CD14-positive monocyte (primary cell): ENCODE data around the gene CCNL2. TPM values are rescaled to one million over a fixed set of nuclear protein-coding genes. Genes with fewer than 3 reads are reported as not detected.
A peak's percentile ranks its signal among the peaks of the same experiment; 100 is the strongest.

Experiments
- DNase-seq, 3 donors: peaks; one replicate each; pipeline ENCODE4 v3.0.0-alpha.2; 2011 to 2022
- H2AFZ ChIP-seq: 2 replicates; pipeline ENCODE4 v1.6.0; 2012; ENCODE audit warnings: mild to moderate bottlenecking, low read depth, low read length, inconsistent platforms; ENCODE audit not compliant: insufficient read depth, poor library complexity, severe bottlenecking
- H3K27ac ChIP-seq, 2 donors: 1 replicate in 1 of 2; 2 replicates in 1 of 2; pipeline ENCODE4 v1.5.1; 2012 to 2013; ENCODE audit warnings: low read length in 2 of 2, control low read depth in 1 of 2, inconsistent platforms in 1 of 2, low read depth in 1 of 2, mild to moderate bottlenecking in 1 of 2
- H3K27me3 ChIP-seq, 2 donors: one replicate each; pipeline versions ENCODE4 v1.6.0 to v1.6.1; 2011 to 2013; ENCODE audit warnings: low read length in 2 of 2; ENCODE audit not compliant: control insufficient read depth in 2 of 2, insufficient read depth in 2 of 2
- H3K36me3 ChIP-seq, 2 donors: replicated peaks in 1 of 2; 1 replicate in 1 of 2; 2 replicates in 1 of 2; pipeline versions ENCODE4 v1.5.1 to v1.6.1; 2012 to 2013; ENCODE audit warnings: low read length in 2 of 2, control low read depth in 1 of 2, inconsistent platforms in 1 of 2, mild to moderate bottlenecking in 1 of 2; ENCODE audit not compliant: insufficient read depth in 2 of 2, control insufficient read depth in 1 of 2
- H3K4me1 ChIP-seq, 2 donors: 1 replicate in 1 of 2; 2 replicates in 1 of 2; pipeline versions ENCODE4 v1.5.1 to v1.6.1; 2012 to 2013; ENCODE audit warnings: low read length in 2 of 2, control low read depth in 1 of 2, inconsistent platforms in 1 of 2, mild to moderate bottlenecking in 1 of 2, moderate library complexity in 1 of 2; ENCODE audit not compliant: insufficient read depth in 2 of 2, control insufficient read depth in 1 of 2
- H3K4me2 ChIP-seq: replicated peaks from 2 replicates; pipeline ENCODE3; 2012; ENCODE audit warnings: low read length, moderate library complexity, mild to moderate bottlenecking; ENCODE audit not compliant: poor library complexity, severe bottlenecking; ENCODE audit errors: extremely low read depth
- H3K4me3 ChIP-seq, 3 experiments: fragments of 200-600 bp in 1 of 3; sonication (generic) in 1 of 3; replicated peaks in 1 of 3; 1 replicate in 2 of 3; 2 replicates in 1 of 3; pipeline ENCODE4 v1.5.1; 2011 to 2013; ENCODE audit warnings: low read length in 3 of 3, mild to moderate bottlenecking in 3 of 3, control low read depth in 2 of 3, low read depth in 2 of 3, inconsistent platforms in 1 of 3, moderate library complexity in 1 of 3
- H3K79me2 ChIP-seq: 2 replicates; pipeline ENCODE4 v1.6.0; 2012; ENCODE audit warnings: mild to moderate bottlenecking, control low read depth, inconsistent platforms, low read length, moderate library complexity; ENCODE audit not compliant: insufficient read depth
- H3K9ac ChIP-seq: 2 replicates; pipeline ENCODE4 v1.6.0; 2017; ENCODE audit warnings: low read length, mild to moderate bottlenecking; ENCODE audit not compliant: insufficient read depth, poor library complexity, severe bottlenecking
- H3K9me3 ChIP-seq, 2 donors: replicated peaks in 1 of 2; 1 replicate in 1 of 2; 2 replicates in 1 of 2; pipeline versions ENCODE4 v1.5.1 to v1.6.1; 2012 to 2013; ENCODE audit warnings: low read length in 2 of 2, control low read depth in 1 of 2; ENCODE audit not compliant: control insufficient read depth in 1 of 2, insufficient read depth in 1 of 2
- H4K20me1 ChIP-seq: 2 replicates; pipeline ENCODE4 v1.6.0; 2012; ENCODE audit warnings: mild to moderate bottlenecking, low read length, control low read depth, moderate library complexity; ENCODE audit not compliant: insufficient read depth
- H3K27ac Mint-ChIP-seq, 7 donors: one replicate each; pipeline ENCODE4 v1.8.0; 2020; ENCODE audit warnings: mild to moderate bottlenecking in 7 of 7, mixed read lengths in 7 of 7, moderate library complexity in 6 of 7, inconsistent platforms in 2 of 7
- H3K27me3 Mint-ChIP-seq, 3 donors: one replicate each; pipeline ENCODE4 v1.8.0; 2021 to 2022; ENCODE audit warnings: low read depth in 3 of 3, mild to moderate bottlenecking in 3 of 3, mixed read lengths in 3 of 3, moderate library complexity in 3 of 3, inconsistent platforms in 1 of 3
- H3K36me3 Mint-ChIP-seq, 2 donors: one replicate each; pipeline ENCODE4 v1.8.0; 2020; ENCODE audit warnings: mixed read lengths in 2 of 2, inconsistent platforms in 1 of 2, mild to moderate bottlenecking in 1 of 2
- H3K4me1 Mint-ChIP-seq: one replicate; pipeline ENCODE4 v1.8.0; 2020; ENCODE audit warnings: mild to moderate bottlenecking, mixed read lengths
- H3K4me3 Mint-ChIP-seq, 2 donors: one replicate each; pipeline ENCODE4 v1.8.0; 2020; ENCODE audit warnings: mild to moderate bottlenecking in 2 of 2, mixed read lengths in 2 of 2, moderate library complexity in 1 of 2
- H3K9me3 Mint-ChIP-seq, 7 donors: one replicate each; pipeline ENCODE4 v1.8.0; 2020 to 2022; ENCODE audit warnings: mixed read lengths in 7 of 7, mild to moderate bottlenecking in 6 of 7, moderate library complexity in 6 of 7, inconsistent platforms in 2 of 7
- CTCF ChIP-seq: fragments of 200-600 bp; IDR thresholded peaks from one replicate; pipeline ENCODE4 v1.8.0; 2022; ENCODE audit warnings: antibody characterized with exemption, mild to moderate bottlenecking
- WGBS: methylation state at CpG from one replicate; pipeline ENCODE4 v1.1.5; 2013; ENCODE audit warnings: missing lambda C conversion rate; ENCODE audit not compliant: insufficient coverage; 5-methylcytosine and 5-hydroxymethylcytosine counted together
- intact Hi-C, 2 donors: fragments of 100-400 bp; cut with micrococcal nuclease; formaldehyde crosslinking; loops; one replicate each; pipeline versions ENCODE4 v1.15.0 to v1.15.1; 2023
- polyA plus RNA-seq, 3 donors: library from polyadenylated mRNA; depleted of rRNA in 1 of 3; unstranded in 2 of 3; stranded (reverse) in 1 of 3; fragments of 300-500 nt in 2 of 3; fragments of >200 nt in 1 of 3; fragmentation: Illumina TruSeq in 2 of 3; gene quantifications; 1 replicate in 2 of 3; 2 replicates in 1 of 3; pipeline ENCODE4 v1.2.3, GENCODE V29; 2012 to 2021

The CCNL2 gene
- polyA plus RNA-seq, 3 donors: 8.6 to 178 (median 10.4) TPM

GRCh38 chr1:1359308-1359663, 39.8 kb downstream of the CCNL2 start:
- H3K9ac ChIP-seq: no peak overlapping the region
- H3K79me2 ChIP-seq: no peaks in the 10 kb centered on the region
- peak overlapping the region in 1 of 7 donors; percentile 55 for H3K27ac Mint-ChIP-seq
- WGBS: 78% methylated on average over 5 of the region's 6 CpGs
- no peaks in the 10 kb centered on the region for H3K4me1 ChIP-seq
- H3K9me3 ChIP-seq: no peaks in the 10 kb centered on the region
- H3K4me1 Mint-ChIP-seq: peaks cover 5% of the 10 kb centered on the region
- H4K20me1 ChIP-seq: no peaks in the 10 kb centered on the region
- intact Hi-C loops: no loop called here
- TF ChIP-seq CTCF: no peak
- H2AFZ ChIP-seq: no peak overlapping the region
- H3K36me3 ChIP-seq: no peaks in the 10 kb centered on the region
- no peak overlapping the region for H3K4me3 ChIP-seq
- peak overlapping the region in 1 of 2 donors; percentile 27 for H3K4me3 Mint-ChIP-seq
- peaks cover 0 to under 1% of the 10 kb centered on the region in 2 donors for H3K36me3 Mint-ChIP-seq
- peaks cover 1 to 62% of the 10 kb centered on the region in 2 donors for H3K27me3 ChIP-seq
- no peak for DNase-seq
- peaks cover 0 to 6% (median 3%) of the 10 kb centered on the region in 7 donors for H3K9me3 Mint-ChIP-seq
- H3K27me3 Mint-ChIP-seq: peaks cover 55 to 95% (median 68%) of the 10 kb centered on the region in 3 donors
- H3K4me2 ChIP-seq: no peak overlapping the region
- H3K27ac ChIP-seq: no peak overlapping the region

GRCh38 chr1:1358433-1359271, 40.5 kb downstream of the CCNL2 start, which contains the start of gene MXRA8:
Gene MXRA8, minus strand, starts transcription at chr1:1358555. Its CDS starts 51 bp downstream, at chr1:1358504.
- H3K9me3 Mint-ChIP-seq: peaks cover 0 to 9% (median 3%) of the 10 kb centered on the region in 7 donors
- no peaks in the 10 kb centered on the region for H3K9me3 ChIP-seq
- 37% methylated on average over 17 of the region's 29 CpGs for WGBS
- H3K4me3 ChIP-seq: no peak within 1 kb of the TSS
- peaks cover 8 to 68% of the 10 kb centered on the region in 2 donors for H3K27me3 ChIP-seq
- no peak for TF ChIP-seq CTCF
- intact Hi-C loops: no loop called here
- DNase-seq: no peak
- no peaks in the 10 kb centered on the region for H3K79me2 ChIP-seq
- H3K9ac ChIP-seq: no peak within 1 kb of the TSS
- H3K27ac Mint-ChIP-seq: peak within 1 kb of the TSS in 1 of 7 donors; percentile 55
- peaks cover 0 to 2% of the 10 kb centered on the region in 2 donors for H3K36me3 Mint-ChIP-seq
- H3K4me1 ChIP-seq: no peaks in the 10 kb centered on the region
- no peaks in the 10 kb centered on the region for H3K36me3 ChIP-seq
- peaks cover 6% of the 10 kb centered on the region for H3K4me1 Mint-ChIP-seq
- no peak within 1 kb of the TSS for H3K4me2 ChIP-seq
- H4K20me1 ChIP-seq: no peaks in the 10 kb centered on the region
- H3K27ac ChIP-seq: no peak within 1 kb of the TSS
- H3K27me3 Mint-ChIP-seq: peaks cover 62 to 99% (median 69%) of the 10 kb centered on the region in 3 donors
- H2AFZ ChIP-seq: peak within 1 kb of the TSS; percentile 21
- peak within 1 kb of the TSS in 1 of 2 donors; percentile 60 for H3K4me3 Mint-ChIP-seq
